K562 (cell line): ENCODE data around the gene DENND1A. TPM values are rescaled to one million over a fixed set of nuclear protein-coding genes. Genes with fewer than 3 reads are reported as not detected.

Source experiments
- ATAC-seq: fragments of 200-7000 bp; cut with Tn5 transposase; 3 replicates; pipeline ENCODE4 v1.9.1; 2020; ENCODE audit warnings: moderate library complexity
- BruUV-seq: library from RNA; stranded (reverse); fragments of 400-500 nt; replicated peaks from 2 replicates; lab custom pipeline; 2021; lab: Mats Ljungman, UMichigan
- CTCF ChIA-PET: fragments of 300-600 bp; formaldehyde crosslinking; extraction: SDS; loops from one replicate; lab custom pipeline; 2021; ENCODE audit warnings: low intra/inter-chr PET ratio; lab: Yijun Ruan, JAX
- POLR2A ChIA-PET: fragments of 300-600, 350-650 bp; sonication (Branson Sonifier 250); formaldehyde crosslinking; extraction: SDS; loops from one replicate; lab custom pipeline; 2021; ENCODE audit warnings: antibody characterized with exemption, inconsistent platforms; lab: Yijun Ruan, JAX
- DNase-seq, 4 experiments: peaks; one replicate each; pipeline versions ENCODE4 v3.0.0 to v3.0.0-alpha.2; 2011 to 2018; ENCODE audit warnings: low spot score in 3 of 4, mixed read lengths in 3 of 4; ENCODE audit errors: extremely low read depth in 1 of 4
- FAIRE-seq: peaks from 2 replicates; lab custom pipeline; 2011; peaks lifted over from hg19 to GRCh38; lab: Jason Lieb, UNC
- H2AFZ ChIP-seq: 2 replicates; pipeline ENCODE4 v1.6.0; 2011; ENCODE audit warnings: low read depth, low read length, control low read depth, inconsistent platforms
- H3K27ac ChIP-seq: fragments of 200-600 bp; 3 replicates; pipeline ENCODE4 v1.8.0; 2011; ENCODE audit warnings: low read depth, mild to moderate bottlenecking, control low read depth, inconsistent platforms, low read length, moderate library complexity, mixed read lengths; ENCODE audit errors: extremely low read depth
- H3K27me3 ChIP-seq, 2 experiments: fragments of 300-600 bp in 1 of 2; 2 replicates in 1 of 2; 3 replicates in 1 of 2; pipeline versions ENCODE4 v1.6.0 to v1.8.0; 2011; ENCODE audit warnings: inconsistent platforms in 2 of 2, low read length in 2 of 2, mild to moderate bottlenecking in 1 of 2, mixed read lengths in 1 of 2, moderate library complexity in 1 of 2; ENCODE audit not compliant: control insufficient read depth in 2 of 2, insufficient read depth in 2 of 2
- H3K36me3 ChIP-seq: fragments of 300-600 bp; 3 replicates; pipeline ENCODE4 v1.8.0; 2011; ENCODE audit warnings: mild to moderate bottlenecking, low read length, inconsistent platforms; ENCODE audit not compliant: control insufficient read depth, insufficient read depth
- H3K4me1 ChIP-seq, 2 experiments: fragments of 200-600 bp in 1 of 2; replicated peaks in 1 of 2; 2 replicates in 1 of 2; 3 replicates in 1 of 2; pipeline versions ENCODE4 v1.5.1 to v1.8.0; 2011; ENCODE audit warnings: inconsistent platforms in 2 of 2, low read length in 2 of 2, mild to moderate bottlenecking in 1 of 2, mixed read lengths in 1 of 2, moderate library complexity in 1 of 2; ENCODE audit not compliant: control insufficient read depth in 2 of 2, insufficient read depth in 2 of 2
- H3K4me2 ChIP-seq: 2 replicates; pipeline ENCODE4 v1.6.1; 2011; ENCODE audit warnings: low read length, control low read depth, inconsistent platforms, mixed read lengths; ENCODE audit not compliant: insufficient read depth
- H3K4me3 ChIP-seq: fragments of 200-600 bp; sonication (generic), shearing (Covaris generic); 2 replicates; pipeline ENCODE4 v1.5.1; 2016; ENCODE audit warnings: control low read depth, inconsistent platforms
- H3K79me2 ChIP-seq: fragments of 200-600 bp; 3 replicates; pipeline ENCODE4 v1.8.0; 2011; ENCODE audit warnings: low read length, inconsistent platforms; ENCODE audit not compliant: control insufficient read depth, insufficient read depth
- H3K9ac ChIP-seq, 2 experiments: 2 replicates each; pipeline versions ENCODE4 v1.6.0 to v1.6.1; 2011; ENCODE audit warnings: low read depth in 2 of 2, low read length in 2 of 2, control low read depth in 1 of 2, inconsistent platforms in 1 of 2, mild to moderate bottlenecking in 1 of 2, mixed read lengths in 1 of 2; ENCODE audit not compliant: insufficient read depth in 1 of 2
- H3K9me1 ChIP-seq: one replicate; pipeline ENCODE4 v1.6.0; 2011; ENCODE audit warnings: inconsistent platforms, mild to moderate bottlenecking, low read length, moderate library complexity; ENCODE audit not compliant: control insufficient read depth, insufficient read depth
- H3K9me3 ChIP-seq: replicated peaks from 2 replicates; pipeline ENCODE4 v1.5.1; 2011; ENCODE audit warnings: low read depth, low read length, inconsistent platforms; ENCODE audit not compliant: control insufficient read depth, insufficient read depth
- H4K20me1 ChIP-seq: replicated peaks from 2 replicates; pipeline ENCODE4 v1.6.1; 2011; ENCODE audit warnings: low read length, inconsistent platforms, mixed read lengths; ENCODE audit not compliant: control insufficient read depth, insufficient read depth
- CBFA2T2 ChIP-seq: fragments of 450-650 bp; conservative IDR thresholded peaks from 2 replicates; pipeline ENCODE4 v1.6.1; 2017; ENCODE audit warnings: mild to moderate bottlenecking
- WGBS: fragments of 100-300 bp; shearing (Covaris generic); methylation state at CpG from one replicate; pipeline ENCODE4 v1.1.6; 2016; ENCODE audit warnings: low coverage, mixed read lengths; ENCODE audit not compliant: insufficient coverage; ENCODE audit errors: missing lambda C conversion rate; 5-methylcytosine and 5-hydroxymethylcytosine counted together
- in situ Hi-C: fragments of 300-500 bp; cut with MboI; formaldehyde crosslinking; loops from 4 replicates; pipeline ENCODE4 v1.15.0; 2018; ENCODE audit warnings: inconsistent platforms, mixed read lengths
- intact Hi-C: fragments of 100-400 bp; cut with micrococcal nuclease; formaldehyde crosslinking; loops from 2 replicates; pipeline ENCODE4 v1.14.2; 2022
- polyA plus RNA-seq, 8 experiments: library from polyadenylated mRNA; depleted of rRNA in 4 of 8; stranded (reverse) in 5 of 8; unstranded in 3 of 8; fragments of >200 nt; fragmentation: Nextera tagmentation in 2 of 8; fragmentation: Illumina TruSeq in 1 of 8; extraction: Ambion mirVana in 2 of 8; extraction: Trizol in 1 of 8; gene quantifications; 2 replicates each; pipeline versions ENCODE4 v1.2.1 to v1.2.3, GENCODE V29; 2011 to 2014; ENCODE audit warnings: inconsistent platforms in 1 of 8, missing spikeins in 1 of 8
- total RNA-seq, 7 experiments: library from RNA; depleted of rRNA in 6 of 7; stranded (reverse); fragments of >200 nt in 6 of 7; fragmentation: Illumina TruSeq in 2 of 7; extraction: Trizol in 2 of 7; gene quantifications; 2 replicates each; pipeline versions ENCODE4 v1.2.1 to v1.2.3, GENCODE V29; 2011 to 2021; ENCODE audit warnings: low replicate concordance in 1 of 7
- TF ChIP-seq, protein P1 (sequence below): fragments of 450-650 bp; IDR thresholded peaks from 2 replicates; pipeline ENCODE4 v1.6.1; 2016; ENCODE audit warnings: mild to moderate bottlenecking
- TF ChIP-seq, protein P2 (sequence below): fragments of 450-650 bp; IDR thresholded peaks from 2 replicates; pipeline ENCODE4 v1.6.1; 2018; ENCODE audit not compliant: partially characterized antibody

DENND1A gene
- total and polyA plus RNA-seq, 9 of the 15 experiments (the other 6 are each of a cell fraction or from before 2014, with no cell fraction given), result 7.6 to 29.5 (median 15.7) TPM

DNA sequence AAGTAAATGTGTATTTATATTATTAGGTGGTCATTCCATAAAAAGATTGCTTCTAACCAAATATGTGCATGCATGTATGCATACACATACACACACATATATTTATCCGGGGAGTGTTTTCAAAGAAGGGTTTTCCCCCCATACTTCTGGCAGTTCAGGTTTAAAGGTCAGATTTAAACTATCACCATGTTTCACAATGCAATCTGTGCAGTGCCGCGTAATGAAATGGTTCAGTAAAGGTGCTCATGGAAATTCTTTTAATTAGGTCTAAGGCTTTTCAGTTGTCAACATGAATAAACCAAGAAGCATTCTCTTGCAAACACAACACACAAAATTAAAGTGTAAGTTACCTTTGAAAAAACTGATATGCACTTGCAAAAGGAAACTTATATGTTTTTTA, 362.9 kb downstream of the DENND1A start:
- H3K79me2 ChIP-seq, result no peaks in the 10 kb centered on the region
- TF ChIP-seq, protein P1, sequence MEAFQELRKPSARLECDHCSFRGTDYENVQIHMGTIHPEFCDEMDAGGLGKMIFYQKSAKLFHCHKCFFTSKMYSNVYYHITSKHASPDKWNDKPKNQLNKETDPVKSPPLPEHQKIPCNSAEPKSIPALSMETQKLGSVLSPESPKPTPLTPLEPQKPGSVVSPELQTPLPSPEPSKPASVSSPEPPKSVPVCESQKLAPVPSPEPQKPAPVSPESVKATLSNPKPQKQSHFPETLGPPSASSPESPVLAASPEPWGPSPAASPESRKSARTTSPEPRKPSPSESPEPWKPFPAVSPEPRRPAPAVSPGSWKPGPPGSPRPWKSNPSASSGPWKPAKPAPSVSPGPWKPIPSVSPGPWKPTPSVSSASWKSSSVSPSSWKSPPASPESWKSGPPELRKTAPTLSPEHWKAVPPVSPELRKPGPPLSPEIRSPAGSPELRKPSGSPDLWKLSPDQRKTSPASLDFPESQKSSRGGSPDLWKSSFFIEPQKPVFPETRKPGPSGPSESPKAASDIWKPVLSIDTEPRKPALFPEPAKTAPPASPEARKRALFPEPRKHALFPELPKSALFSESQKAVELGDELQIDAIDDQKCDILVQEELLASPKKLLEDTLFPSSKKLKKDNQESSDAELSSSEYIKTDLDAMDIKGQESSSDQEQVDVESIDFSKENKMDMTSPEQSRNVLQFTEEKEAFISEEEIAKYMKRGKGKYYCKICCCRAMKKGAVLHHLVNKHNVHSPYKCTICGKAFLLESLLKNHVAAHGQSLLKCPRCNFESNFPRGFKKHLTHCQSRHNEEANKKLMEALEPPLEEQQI, result no peak
- TF ChIP-seq CBFA2T2, result no peak
- TF ChIP-seq, protein P2, sequence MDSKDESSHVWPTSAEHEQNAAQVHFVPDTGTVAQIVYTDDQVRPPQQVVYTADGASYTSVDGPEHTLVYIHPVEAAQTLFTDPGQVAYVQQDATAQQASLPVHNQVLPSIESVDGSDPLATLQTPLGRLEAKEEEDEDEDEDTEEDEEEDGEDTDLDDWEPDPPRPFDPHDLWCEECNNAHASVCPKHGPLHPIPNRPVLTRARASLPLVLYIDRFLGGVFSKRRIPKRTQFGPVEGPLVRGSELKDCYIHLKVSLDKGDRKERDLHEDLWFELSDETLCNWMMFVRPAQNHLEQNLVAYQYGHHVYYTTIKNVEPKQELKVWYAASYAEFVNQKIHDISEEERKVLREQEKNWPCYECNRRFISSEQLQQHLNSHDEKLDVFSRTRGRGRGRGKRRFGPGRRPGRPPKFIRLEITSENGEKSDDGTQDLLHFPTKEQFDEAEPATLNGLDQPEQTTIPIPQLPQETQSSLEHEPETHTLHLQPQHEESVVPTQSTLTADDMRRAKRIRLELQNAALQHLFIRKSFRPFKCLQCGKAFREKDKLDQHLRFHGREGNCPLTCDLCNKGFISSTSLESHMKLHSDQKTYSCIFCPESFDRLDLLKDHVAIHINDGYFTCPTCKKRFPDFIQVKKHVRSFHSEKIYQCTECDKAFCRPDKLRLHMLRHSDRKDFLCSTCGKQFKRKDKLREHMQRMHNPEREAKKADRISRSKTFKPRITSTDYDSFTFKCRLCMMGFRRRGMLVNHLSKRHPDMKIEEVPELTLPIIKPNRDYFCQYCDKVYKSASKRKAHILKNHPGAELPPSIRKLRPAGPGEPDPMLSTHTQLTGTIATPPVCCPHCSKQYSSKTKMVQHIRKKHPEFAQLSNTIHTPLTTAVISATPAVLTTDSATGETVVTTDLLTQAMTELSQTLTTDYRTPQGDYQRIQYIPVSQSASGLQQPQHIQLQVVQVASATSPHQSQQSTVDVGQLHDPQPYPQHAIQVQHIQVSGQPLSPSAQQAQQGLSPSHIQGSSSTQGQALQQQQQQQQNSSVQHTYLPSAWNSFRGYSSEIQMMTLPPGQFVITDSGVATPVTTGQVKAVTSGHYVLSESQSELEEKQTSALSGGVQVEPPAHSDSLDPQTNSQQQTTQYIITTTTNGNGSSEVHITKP, result no peak
- TF ChIP-seq, all 486 proteins: peak for 0
- H4K20me1 ChIP-seq, result no peaks in the 10 kb centered on the region
- WGBS, result 80% methylated on average over 3 of the region's 3 CpGs
- no peaks in the 10 kb centered on the region for H3K27me3 ChIP-seq
- no peak overlapping the region for H2AFZ ChIP-seq
- no peaks in the 10 kb centered on the region; the same call in 2 of the 3 replicates for H3K36me3 ChIP-seq
- H3K9me3 ChIP-seq, result no peaks in the 10 kb centered on the region
- intact Hi-C loops, result loop anchor here (10.0 kb wide), 1 partner anchor 58 kb away; no protein-coding TSS in a partner anchor
- no peak overlapping the region for H3K9ac ChIP-seq
- DNase-seq (no peak), FAIRE-seq (no peak), ATAC-seq (no peak)
- in situ Hi-C loops, result no loop called here
- POLR2A ChIA-PET, result no interaction called here
- no peaks in the 10 kb centered on the region for H3K9me1 ChIP-seq
- CTCF ChIA-PET, result no interaction called here
- no peak overlapping the region for H3K4me3 ChIP-seq
- H3K27ac ChIP-seq, result no peak overlapping the region
- no TSS peak for BruUV-seq
- H3K4me1 ChIP-seq, result no peaks in the 10 kb centered on the region
- no peak overlapping the region for H3K4me2 ChIP-seq
